Measurements from ENCODE around the gene PHPT1. TPM values are rescaled to one million over a fixed set of nuclear protein-coding genes. Genes with fewer than 3 reads are reported as not detected.

The PHPT1 gene
- total RNA-seq, 2 donors from 2014 or later, result 107 to 122 TPM

GRCh38 chr9:136806631-136807201, 42.5 kb upstream of the PHPT1 start:
- Histone ChIP-seq H3K9me3 (ENCODE audit: control insufficient read depth, low read length) (no peaks in the 10 kb centered on the region), H3K4me3 (ENCODE audit: low read length) (peak overlapping the region; percentile 84), H3K9ac (ENCODE audit: extremely low read depth, low read length, poor library complexity, severe bottlenecking) (peak overlapping the region; percentile 41), H3K27me3 (ENCODE audit: control insufficient read depth, insufficient read depth, low read length, poor library complexity, severe bottlenecking) (no peaks in the 10 kb centered on the region), H3K27ac (ENCODE audit: low read depth, low read length) (no peak overlapping the region), H3K4me1 (ENCODE audit: control insufficient read depth, insufficient read depth, low read length) (peaks cover 5% of the 10 kb centered on the region), H3K36me3 (ENCODE audit: control insufficient read depth, insufficient read depth, low read length) (peaks cover 32% of the 10 kb centered on the region)
- no peak for DNase-seq
- Mint-ChIP-seq H3K4me3 (peak overlapping the region; percentile 70), H3K9me3 (no peaks in the 10 kb centered on the region), H3K4me1 (peaks cover 20% of the 10 kb centered on the region), H3K27ac (peak overlapping the region; percentile 39), H3K27me3 (ENCODE audit: insufficient read depth) (peaks cover 19% of the 10 kb centered on the region), H3K36me3 (ENCODE audit: low read depth) (peaks cover 48% of the 10 kb centered on the region)
- 87 to 92% methylated on average over 21 to 25 of the region's 25 CpGs for WGBS, 2 experiments (ENCODE audit: insufficient coverage in 1 of 2, insufficient read length in 1 of 2)
- TF ChIP-seq CTCF (conservative IDR thresholded peaks at IDR 0.05), result no peak

- H3K27me3 Mint-ChIP-seq (ENCODE audit: insufficient read depth), result peaks cover 13% of the 10 kb centered on the region
- H3K4me3 Mint-ChIP-seq, result peak within 1 kb of the TSS; percentile 70
- Histone ChIP-seq H3K9me3 (ENCODE audit: control insufficient read depth, low read length) (no peaks in the 10 kb centered on the region), H3K27ac (ENCODE audit: low read depth, low read length) (no peak within 1 kb of the TSS), H3K4me3 (ENCODE audit: low read length) (peak within 1 kb of the TSS; percentile 92), H3K4me1 (ENCODE audit: control insufficient read depth, insufficient read depth, low read length) (peaks cover 5% of the 10 kb centered on the region), H3K36me3 (ENCODE audit: control insufficient read depth, insufficient read depth, low read length) (peaks cover 40% of the 10 kb centered on the region), H3K27me3 (ENCODE audit: control insufficient read depth, insufficient read depth, low read length, poor library complexity, severe bottlenecking) (no peaks in the 10 kb centered on the region), H3K9ac (ENCODE audit: extremely low read depth, low read length, poor library complexity, severe bottlenecking) (peak within 1 kb of the TSS; percentile 74)
- peaks cover 20% of the 10 kb centered on the region for H3K4me1 Mint-ChIP-seq
- H3K9me3 Mint-ChIP-seq, result no peaks in the 10 kb centered on the region
- peak; percentile 86 for DNase-seq
- WGBS, 2 experiments (ENCODE audit: insufficient coverage in 1 of 2, insufficient read length in 1 of 2), result 2% methylated on average over 52 to 96 of the region's 96 CpGs
- TF ChIP-seq CTCF (conservative IDR thresholded peaks at IDR 0.05), result no peak
- peaks cover 49% of the 10 kb centered on the region for H3K36me3 Mint-ChIP-seq (ENCODE audit: low read depth)
- H3K27ac Mint-ChIP-seq, result peak within 1 kb of the TSS; percentile 87
These were observed 41.7 kb upstream of the PHPT1 start, which contains the start of gene RABL6 for GRCh38 chr9:136807281-136808074. Gene RABL6, plus strand, starts transcription at chr9:136807948. Its CDS starts 249 bp downstream, at chr9:136808197.

DNA sequence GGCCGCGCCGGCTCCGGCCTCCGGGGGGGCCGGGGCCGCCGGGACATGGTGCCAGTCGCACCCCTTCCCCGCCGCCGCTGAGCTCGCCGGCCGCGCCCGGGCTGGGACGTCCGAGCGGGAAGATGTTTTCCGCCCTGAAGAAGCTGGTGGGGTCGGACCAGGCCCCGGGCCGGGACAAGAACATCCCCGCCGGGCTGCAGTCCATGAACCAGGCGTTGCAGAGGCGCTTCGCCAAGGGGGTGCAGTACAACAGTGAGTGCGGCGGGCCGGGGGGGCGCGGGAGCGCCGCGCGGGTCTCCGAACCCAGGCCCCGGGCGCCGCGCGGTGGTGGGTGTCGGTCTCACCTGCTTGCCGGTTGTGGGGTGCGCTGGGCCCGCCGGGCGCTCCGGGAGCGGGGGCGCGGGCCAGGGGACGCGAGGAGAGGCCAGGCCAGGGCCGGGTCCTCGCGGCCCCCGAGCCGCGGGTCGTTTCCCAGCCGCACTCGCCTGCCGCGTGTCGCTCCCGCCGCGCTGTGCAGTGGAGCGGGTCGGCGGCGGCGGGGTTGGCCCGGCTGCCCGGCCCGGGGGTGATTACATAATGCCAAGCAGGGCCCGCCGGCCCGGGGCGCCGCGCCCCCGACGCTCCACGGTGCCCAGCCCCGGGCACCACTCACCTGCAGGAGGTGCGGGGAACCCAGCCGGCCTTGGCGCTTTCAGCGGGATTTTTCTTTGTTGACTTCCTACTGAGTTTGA, 41.0 kb upstream of the PHPT1 start:
- Histone ChIP-seq H3K9me3 (ENCODE audit: control insufficient read depth, low read length) (no peaks in the 10 kb centered on the region), H3K4me1 (ENCODE audit: control insufficient read depth, insufficient read depth, low read length) (peaks cover 5% of the 10 kb centered on the region), H3K36me3 (ENCODE audit: control insufficient read depth, insufficient read depth, low read length) (peaks cover 47% of the 10 kb centered on the region), H3K27ac (ENCODE audit: low read depth, low read length) (no peak overlapping the region), H3K27me3 (ENCODE audit: control insufficient read depth, insufficient read depth, low read length, poor library complexity, severe bottlenecking) (no peaks in the 10 kb centered on the region), H3K9ac (ENCODE audit: extremely low read depth, low read length, poor library complexity, severe bottlenecking) (peak overlapping the region; percentile 74), H3K4me3 (ENCODE audit: low read length) (peak overlapping the region; percentile 92)
- 0% methylated on average over 13 to 93 of the region's 93 CpGs for WGBS, 2 experiments (ENCODE audit: insufficient coverage in 1 of 2, insufficient read length in 1 of 2)
- DNase-seq, result no peak
- peaks cover 57% of the 10 kb centered on the region for H3K36me3 Mint-ChIP-seq (ENCODE audit: low read depth)
- H3K4me1 Mint-ChIP-seq, result peaks cover 20% of the 10 kb centered on the region
- H3K27ac Mint-ChIP-seq, result peak overlapping the region; percentile 84
- peak; percentile 14 for TF ChIP-seq CTCF (conservative IDR thresholded peaks at IDR 0.05)
- peaks cover 11% of the 10 kb centered on the region for H3K27me3 Mint-ChIP-seq (ENCODE audit: insufficient read depth)
- no peaks in the 10 kb centered on the region for H3K9me3 Mint-ChIP-seq
- H3K4me3 Mint-ChIP-seq, result peak overlapping the region; percentile 70

All from endodermal cell (in vitro differentiated cells).